HG02840 (cell line): ENCODE results near the gene UBL3.

Source experiments
- ATAC-seq: cut with Tn5 transposase; IDR thresholded peaks from one replicate; pipeline ENCODE4 v1.9.1; 2021; ENCODE audit warnings: mild to moderate bottlenecking, moderate library complexity, moderate number of reproducible peaks; ENCODE audit not compliant: unreplicated experiment, low FRiP score

Gene UBL3

DNA sequence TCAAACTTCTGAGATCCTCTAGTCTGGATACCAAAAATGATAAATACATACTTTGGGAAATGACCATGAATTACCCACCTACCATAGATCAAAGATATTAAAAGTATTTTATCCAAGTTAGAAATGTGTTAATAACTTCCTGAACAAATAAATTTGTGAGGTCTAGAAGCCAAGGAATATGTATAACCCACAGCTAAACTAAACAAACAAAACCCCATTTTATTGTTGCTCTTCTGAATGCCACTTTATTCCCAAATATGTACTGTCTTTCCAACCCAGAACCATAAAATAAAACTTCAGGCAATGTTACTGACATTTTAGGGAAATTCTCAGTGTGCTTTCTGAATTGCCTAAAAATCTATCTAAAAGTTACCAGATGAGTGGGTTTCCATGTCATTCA, 35.1 kb downstream of the UBL3 start:
- ATAC-seq: no peak

DNA sequence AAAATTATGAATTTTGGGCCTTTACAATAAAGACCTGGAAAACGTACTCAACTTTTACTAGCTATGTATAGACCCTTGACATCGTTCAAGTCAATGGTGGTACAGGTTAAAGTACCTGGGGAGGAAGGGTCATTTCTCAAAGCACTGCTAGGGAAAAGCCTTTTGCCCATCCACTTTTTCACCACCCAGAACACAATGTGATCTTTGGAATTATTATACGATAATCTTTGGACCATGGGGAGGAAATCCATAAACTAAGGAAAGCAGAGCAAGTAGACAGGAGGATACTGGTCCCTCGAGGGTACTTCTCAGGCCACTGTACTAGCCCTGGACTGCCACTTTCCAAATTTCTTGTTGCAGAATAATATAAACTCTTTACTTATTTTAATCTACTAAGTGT, 39.5 kb downstream of the UBL3 start:
- ATAC-seq: no peak

DNA sequence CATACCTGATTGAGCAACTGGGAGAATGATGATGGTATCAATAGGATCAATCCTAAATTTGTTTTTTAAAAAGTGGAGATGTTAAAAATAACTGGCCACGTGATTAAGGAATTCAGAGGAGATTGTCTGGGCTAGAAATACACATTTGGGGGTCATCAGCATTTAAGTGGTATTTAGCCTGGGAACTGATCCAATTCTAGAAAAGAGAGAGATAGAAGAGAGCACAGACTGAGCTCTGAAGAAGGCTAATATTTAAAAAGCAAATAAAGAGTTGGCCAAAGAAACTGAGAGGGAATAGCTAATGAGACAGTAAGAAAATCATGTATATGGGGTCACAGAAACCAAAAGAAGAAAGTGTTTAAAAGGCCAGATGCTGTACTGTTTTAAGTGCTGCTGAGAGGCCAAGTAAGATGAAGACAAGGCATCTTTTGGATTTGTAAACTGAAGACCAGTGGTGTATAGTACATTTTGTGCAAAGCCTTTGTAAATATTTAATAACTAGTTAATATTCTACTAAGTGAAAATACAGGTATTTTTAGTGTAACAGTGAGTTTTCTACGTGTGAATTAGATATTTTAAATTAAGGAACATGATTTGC, 40.2 kb downstream of the UBL3 start:
- ATAC-seq: no peak

DNA sequence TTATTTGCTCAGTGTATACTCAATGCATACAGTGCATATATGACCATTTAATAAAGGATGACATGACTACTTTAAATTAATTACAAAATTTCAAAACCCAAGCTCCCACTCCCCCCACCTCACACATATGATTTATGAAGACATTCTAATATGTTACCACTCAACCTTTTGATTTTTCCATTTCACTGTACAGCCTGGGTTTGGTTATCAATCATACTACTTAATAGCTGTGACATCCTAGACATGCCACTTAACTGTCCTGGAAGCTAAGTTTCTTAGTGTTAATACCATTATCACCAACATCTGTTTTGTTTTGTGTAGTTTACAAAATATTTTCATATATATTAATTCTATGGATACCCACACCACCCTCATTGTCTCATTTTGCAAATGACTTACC, 42.2 kb downstream of the UBL3 start:
- no peak for ATAC-seq

DNA sequence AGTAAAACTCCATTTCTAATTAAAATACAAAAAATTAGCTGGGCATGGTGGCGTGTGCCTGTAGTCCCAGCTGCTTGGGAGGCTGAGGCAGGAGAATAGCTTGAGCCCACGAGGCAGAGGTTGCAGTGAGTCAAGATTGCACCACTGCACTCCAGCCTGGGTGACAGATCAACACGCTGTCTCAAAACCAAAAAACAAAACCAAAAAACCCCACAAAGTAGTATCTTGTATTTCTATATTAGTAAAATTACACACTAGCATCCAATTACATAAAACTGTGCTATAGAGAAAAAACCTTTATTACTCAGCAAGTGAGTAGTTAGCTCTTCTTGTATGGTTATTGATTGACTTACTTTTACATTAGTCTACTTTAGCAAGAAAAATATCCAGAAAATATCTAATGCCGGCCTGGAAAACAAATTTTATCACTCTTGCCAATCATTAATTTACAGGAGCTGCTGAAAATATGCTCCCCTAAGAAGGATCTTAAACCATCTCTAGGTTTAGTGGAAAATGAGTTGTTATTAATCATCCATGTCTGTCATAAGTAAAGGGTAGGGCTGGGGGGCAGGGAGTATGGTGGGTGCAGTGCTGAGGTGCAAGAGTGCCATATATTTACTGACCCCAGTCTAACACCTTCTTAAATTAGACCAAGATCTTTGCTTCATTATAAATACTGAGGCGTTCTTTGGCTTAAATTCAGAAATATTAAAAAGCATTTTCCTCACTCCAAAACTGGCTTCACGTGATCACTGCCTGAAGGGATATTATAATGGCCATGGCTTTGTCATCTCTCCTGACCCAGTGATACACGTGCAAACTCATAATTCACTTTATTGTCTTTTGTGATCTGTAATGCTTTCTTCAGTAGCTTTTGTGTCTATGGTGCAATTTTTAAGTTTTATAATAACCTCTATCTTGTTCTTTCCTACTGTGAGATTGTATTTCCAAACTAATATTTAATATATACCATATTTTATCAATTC, 44.1 kb downstream of the UBL3 start:
- ATAC-seq: peak; percentile 56

DNA sequence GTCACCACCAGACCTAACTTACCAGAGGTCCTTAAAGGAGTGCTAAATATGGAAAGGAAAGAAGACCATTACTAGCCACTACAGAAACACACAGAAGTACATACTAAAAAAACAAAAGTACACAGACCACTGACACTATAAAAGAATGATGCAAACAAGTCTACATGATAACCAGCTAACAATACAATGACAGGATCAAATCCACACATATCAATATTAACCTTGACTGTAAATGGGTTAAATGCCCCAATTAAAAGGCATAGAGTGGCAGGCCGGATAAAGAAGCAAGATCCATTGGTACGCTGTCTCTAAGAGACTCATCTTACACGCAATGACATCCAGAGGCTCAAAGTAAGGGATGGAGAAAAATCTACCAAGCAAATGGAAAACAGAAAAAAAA, 47.2 kb downstream of the UBL3 start:
- no peak for ATAC-seq

DNA sequence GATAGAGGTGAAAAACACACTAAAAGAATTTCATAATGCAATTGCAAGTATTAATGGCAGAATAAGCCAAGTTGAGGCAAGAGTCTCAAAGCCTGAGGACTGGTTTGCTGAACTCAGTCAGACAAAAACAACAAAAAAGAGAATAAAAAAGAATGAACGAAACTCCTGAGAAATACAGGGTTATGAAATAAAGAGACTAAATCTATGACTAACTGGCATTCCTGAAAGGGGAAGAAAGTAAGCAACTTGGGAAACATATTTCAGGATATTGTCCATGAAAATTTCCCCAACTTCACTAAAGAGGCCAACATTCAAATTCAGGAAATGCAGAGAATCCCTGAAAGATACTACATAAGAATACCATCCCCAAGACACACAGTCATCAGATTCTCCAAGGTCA, 47.8 kb downstream of the UBL3 start:
- ATAC-seq: no peak

DNA sequence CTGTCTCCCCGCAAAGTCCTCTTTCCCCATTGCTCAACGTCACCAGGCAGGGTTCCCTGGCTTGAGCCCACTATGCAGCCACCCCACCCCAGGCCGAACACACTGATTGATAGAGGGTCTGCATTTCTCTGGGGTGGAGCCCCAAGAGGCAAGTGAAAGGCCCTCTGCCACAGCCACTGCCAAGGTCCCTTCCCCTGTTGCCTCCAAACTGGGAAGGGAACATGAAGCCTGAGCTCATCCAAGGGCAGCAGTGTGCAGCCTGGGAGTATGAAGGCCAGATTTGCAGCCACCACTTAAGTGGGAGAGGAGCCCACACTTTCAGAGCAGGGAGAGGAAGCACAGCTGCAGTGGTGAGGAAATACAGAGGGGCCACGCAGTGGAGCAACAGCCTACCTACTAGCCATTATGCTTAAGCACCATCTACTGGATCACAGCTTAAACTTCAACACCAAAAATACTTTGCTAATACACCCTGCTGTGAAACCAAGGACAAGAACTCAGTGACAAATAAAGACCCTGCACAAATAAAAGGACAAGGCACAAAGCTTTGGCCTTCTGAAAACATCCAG, 48.6 kb downstream of the UBL3 start:
- no peak for ATAC-seq

DNA sequence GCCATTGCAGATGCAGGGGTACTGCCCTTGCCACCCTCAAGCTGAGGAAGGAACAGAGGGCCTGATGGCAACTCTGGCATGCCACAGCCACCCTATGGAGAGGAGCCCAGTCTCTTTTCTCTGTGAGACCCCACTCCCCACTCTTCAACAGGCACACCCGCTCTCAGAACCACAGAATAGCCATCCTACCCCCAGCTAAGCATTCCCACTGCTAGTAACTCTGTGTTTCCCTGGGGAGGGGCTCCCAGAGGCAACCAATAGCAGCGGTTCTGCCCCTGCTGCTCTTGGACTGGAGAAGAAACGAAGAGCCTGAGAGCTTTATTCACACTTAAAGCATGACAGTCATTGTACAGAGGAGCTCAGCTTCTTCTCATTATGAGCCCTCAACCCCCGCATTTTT, 49.3 kb downstream of the UBL3 start:
- ATAC-seq: no peak

DNA sequence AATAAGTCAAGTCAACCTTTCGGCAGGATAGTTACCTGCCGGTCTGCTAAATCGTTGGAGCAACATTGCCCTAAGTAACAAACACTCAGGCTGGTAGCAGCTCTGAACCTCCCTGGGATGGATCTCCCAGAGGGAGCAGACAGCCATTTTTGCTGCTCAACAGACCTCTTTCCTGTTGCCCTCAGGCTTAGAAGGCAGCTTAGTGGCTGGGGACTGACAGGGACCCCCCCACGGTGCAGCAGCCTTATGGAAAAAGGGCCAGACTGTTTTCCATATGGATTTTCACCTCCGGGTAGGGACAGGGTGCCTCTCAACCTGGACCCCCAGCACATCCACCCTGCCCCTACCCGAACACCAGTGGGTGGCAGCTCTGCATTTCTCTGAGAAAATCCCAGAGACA, 49.7 kb downstream of the UBL3 start:
- no peak for ATAC-seq

DNA sequence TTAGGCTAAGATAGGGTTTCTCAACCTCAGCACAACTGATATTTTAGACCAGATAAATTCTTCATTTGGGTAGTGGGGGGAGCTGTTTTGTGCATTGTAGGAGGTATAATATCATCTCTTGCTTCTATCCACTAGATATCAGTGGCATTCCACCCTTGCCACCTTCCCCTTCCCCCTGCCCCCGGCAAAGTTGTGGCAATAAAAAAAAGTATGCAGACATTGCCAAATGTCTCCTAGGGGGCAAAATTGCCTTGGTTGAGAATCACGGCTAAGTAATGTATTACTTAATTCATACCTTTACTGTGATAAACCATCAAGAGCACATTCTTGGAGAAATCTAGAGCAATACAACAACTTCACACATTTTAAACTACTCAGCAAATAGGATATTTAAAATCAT, 51.4 kb downstream of the UBL3 start:
- ATAC-seq: no peak

DNA sequence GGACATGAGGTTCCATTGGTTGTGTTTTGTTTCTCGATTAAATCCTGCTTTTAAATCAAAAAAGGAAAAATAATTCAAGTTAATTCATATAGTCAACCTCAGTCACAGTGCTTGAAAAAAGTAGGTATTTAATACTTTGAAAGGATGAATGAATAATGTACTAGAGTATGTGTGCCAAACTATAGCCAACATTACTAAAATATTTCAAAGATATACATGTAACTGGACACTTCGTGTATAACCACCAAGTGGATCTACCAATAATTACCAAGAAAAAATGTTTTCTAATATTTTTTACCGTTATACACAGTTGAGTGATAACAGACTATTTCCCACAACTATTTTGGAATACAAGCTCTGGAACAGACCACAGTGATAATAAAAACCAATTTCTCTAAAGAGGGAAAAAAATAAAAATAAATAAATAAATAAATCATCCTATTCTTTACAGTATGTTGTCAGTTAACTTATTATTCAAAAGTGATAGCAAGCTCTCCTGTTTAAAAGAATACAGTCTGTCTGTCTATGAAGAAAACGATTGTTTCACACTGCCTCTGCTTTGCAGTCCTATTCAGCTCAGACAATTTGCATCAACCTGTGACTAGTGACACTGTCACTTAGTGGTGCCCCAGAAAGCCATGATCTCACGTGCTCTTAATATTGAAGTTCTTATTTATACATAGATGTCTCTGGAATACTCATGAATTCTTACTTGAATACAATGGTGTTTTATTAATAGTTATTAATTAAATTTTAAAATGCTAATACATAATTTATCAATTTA, 58.2 kb downstream of the UBL3 start:
- no peak for ATAC-seq

DNA sequence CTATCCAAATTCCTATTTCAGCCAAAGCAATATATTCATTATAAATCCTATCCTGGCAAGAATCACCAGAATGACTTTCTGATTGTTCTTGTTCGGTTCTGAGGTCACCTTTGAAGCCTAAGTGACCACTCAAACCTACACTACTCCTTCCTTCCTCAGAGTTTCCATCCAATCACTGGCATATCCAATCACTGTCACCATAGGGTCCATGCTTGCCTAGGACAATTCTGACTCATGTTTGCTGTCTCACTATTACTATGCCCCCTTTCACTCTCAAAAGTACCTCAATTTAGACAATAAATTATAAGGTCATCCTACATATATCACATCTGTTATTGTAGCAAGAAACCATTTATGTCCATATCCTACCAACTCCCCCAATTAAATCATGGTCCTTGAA, 58.9 kb downstream of the UBL3 start:
- ATAC-seq: no peak

DNA sequence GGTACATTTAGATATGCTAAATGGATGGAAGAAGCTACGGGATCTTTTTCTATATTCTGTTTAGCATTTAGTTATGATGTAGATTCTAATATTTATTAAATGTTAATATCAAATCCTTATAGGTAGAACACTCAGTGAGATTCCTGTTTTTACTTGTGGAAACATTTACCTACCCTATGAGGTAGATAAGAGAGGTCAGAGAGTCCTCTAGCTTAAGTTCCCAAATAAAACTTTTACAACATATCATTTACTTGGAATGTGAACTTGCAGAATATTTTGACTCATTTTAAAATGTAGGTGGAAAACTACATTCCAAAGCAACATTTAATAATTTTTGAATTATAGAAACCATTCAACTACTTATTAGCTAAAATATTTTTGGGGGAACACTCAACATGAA, 63.7 kb downstream of the UBL3 start:
- no peak for ATAC-seq

DNA sequence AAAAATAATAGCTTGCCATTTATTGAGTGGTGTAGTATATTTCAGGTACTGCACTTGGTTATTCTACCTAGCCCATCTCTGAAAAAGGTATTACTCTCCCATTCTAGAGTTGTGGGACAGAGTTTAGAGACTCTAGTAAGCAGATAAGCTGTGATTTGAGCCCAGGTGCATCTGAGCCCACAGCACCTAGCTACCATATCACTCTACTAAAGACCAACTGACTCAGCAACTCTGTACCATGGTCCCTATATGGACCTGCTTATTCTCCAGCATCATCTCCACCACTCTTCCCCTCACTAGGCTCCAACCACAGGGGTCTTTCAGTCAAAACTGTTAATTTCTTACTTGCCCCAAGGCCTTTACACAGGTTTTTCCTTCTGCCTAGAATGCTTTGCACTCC, 64.4 kb downstream of the UBL3 start:
- no peak for ATAC-seq

DNA sequence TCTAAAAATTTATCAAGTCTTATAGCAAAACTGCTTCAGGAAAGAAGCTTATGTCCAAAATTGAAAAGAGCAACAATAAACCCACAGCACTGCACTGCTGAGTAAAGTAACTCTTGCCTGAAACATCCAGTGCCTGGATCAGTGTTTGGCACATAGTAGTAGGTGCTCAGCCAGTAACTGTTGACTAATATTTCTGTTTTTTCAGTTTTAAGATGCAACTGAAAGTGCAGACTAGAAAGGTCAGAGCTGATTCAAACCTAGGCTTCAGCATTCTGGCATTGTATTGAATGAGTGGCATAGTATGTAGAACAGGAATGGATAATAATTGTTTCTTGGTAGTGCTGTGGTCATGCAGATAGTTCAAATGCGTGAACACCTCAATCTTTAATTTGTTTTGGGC, 67.6 kb downstream of the UBL3 start:
- ATAC-seq: no peak

DNA sequence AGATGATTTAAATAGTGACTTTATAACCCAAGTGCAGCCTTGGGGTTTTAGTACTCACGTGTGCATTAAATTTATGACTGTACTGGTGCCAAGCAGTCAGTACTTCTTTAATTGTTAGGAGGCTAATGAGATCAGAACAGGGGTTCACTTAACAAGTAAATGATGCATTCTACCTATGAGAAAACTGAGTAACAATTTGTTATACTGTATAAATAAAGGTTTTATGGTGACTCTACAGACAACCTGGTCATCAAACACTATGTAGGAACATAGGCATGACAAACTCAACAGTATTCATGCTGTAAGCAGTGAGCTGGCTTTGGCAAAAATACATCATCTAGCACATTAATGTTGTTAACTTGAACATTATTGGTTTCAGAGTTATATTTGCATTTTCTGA, 75.6 kb downstream of the UBL3 start:
- ATAC-seq: no peak

DNA sequence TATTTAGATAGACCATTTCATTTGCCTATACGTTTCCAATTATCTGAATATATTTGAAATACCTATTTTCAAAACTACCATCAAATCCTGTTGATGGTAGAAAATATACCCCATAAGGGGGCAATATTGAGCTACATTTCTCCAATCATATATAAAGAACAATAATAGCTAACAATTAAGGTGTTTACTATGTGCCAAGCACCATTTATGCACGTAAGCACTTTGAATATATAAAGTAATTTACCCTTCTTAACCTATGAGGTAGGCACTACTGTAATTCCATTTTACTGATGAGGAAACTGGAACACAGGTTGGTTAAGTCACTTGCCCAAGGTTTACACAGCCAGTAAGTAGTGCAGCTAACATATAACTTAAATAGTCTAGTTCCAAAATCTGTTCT, 79.2 kb downstream of the UBL3 start:
- ATAC-seq: no peak

DNA sequence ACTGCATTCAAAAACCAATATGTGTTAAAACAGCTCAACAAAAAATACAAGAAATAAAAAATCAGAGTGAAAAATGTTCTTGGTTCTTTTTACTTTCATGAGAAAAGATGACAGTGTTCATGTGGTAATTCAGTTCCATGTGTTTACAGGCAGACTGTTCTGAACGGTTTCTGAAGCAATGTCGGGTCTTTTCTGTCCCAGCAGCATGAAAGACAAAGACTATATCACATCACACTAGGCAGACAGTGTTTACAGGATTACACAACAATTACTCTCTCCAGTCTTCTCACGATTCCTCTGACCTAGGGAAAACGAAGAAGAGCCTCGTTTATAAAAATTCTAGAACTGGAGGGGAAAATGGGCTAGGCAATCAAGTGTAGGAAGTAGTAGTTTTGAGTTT, 83.4 kb downstream of the UBL3 start:
- no peak for ATAC-seq

DNA sequence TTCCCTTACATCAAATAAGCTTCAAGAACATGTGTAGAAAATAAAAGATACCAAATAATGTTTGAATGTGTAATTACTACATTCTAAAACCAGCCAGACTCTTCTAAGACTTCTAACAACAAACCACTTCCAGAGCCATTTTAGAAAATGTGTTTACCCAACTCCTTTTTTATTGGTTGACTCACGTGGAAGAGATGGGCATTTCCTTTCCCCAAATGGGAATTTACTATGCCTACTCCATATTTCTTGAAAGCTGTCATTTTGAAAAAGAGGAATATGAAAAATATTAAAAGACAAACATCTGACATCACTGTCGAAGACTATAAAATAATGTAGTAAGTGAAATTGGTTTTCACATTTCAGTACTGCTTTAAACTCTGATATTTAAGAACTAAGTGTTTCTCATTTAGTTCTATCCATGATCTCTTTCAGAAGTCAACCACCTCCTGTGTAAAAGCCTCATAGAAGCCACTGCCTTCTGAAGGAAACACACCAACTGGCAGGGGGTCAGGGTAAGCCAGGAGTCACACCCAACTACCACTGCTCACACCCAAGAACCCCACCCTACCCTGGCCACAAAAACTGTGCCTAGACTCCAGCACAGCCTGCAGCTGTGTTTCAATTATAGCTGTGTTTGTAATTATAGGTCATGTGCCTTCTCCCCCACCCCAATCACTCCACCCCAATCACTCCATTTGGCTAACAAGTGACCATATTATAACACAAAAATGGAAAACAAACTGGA, 86.8 kb downstream of the UBL3 start:
- ATAC-seq: no peak
